Measurements from ENCODE around the gene PGA5. TPM values are rescaled to one million over a fixed set of nuclear protein-coding genes. Genes with fewer than 3 reads are reported as not detected.
A peak's percentile ranks its signal among the peaks of the same experiment; 100 is the strongest.

The PGA5 gene
- total RNA-seq, 6 experiments from 2014 or later = 0.20 to 1.00 TPM; not detected in 4

DNA sequence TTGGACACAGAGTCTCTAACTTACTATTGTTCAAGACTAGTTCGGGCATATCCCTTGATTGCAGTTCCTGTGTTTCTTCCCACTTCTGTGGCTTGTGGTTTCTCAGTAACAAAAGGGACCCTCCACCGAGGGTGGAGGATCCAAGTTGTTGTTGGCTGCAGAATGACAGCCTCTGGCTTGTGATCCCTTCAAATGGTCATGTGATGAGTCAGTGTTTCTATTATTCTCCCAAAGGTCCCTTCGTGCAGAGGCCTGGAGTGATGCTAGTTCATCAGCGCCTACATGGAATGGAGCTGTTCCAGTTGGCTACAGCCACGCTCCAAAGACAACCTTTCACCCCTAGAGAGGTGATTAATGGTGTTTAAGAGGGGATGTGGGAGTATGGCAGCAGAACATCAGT lies 56.8 kb downstream of the PGA5 start:
- peaks cover 6 to 33% (median 19%) of the 10 kb centered on the region in 4 donors for H3K36me3 ChIP-seq
- no peaks in the 10 kb centered on the region for H3K27me3 ChIP-seq
- peak overlapping the region in 1 of 3 donors; percentile 36 for H3K27ac ChIP-seq
- TF ChIP-seq, protein P1, sequence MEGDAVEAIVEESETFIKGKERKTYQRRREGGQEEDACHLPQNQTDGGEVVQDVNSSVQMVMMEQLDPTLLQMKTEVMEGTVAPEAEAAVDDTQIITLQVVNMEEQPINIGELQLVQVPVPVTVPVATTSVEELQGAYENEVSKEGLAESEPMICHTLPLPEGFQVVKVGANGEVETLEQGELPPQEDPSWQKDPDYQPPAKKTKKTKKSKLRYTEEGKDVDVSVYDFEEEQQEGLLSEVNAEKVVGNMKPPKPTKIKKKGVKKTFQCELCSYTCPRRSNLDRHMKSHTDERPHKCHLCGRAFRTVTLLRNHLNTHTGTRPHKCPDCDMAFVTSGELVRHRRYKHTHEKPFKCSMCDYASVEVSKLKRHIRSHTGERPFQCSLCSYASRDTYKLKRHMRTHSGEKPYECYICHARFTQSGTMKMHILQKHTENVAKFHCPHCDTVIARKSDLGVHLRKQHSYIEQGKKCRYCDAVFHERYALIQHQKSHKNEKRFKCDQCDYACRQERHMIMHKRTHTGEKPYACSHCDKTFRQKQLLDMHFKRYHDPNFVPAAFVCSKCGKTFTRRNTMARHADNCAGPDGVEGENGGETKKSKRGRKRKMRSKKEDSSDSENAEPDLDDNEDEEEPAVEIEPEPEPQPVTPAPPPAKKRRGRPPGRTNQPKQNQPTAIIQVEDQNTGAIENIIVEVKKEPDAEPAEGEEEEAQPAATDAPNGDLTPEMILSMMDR (IDR thresholded peaks at IDR 0.05) = no peak
- no peak overlapping the region for H3K4me3 ChIP-seq
- DNase-seq (peak in 1 of 3 donors; percentile 31), ATAC-seq (peak in 1 of 4 donors; percentile 42)
- H3K4me1 ChIP-seq = peaks cover 0 to 37% (median 0%) of the 10 kb centered on the region in 4 donors
- H3K9me3 ChIP-seq = no peaks in the 10 kb centered on the region
- 25% methylated on average over 5 of the region's 5 CpGs for WGBS (ENCODE audit: insufficient coverage, low coverage, low lambda C conversion rate, missing lambda C conversion rate)
- intact Hi-C loops (cut with DNase I) = no loop called here

- peaks cover 6 to 43% (median 20%) of the 10 kb centered on the region in 4 donors for H3K36me3 ChIP-seq
- peak; percentile 45 to 51 (median 48) for ATAC-seq
Observed at GRCh38 chr11:61298663-61299244, 57.8 kb downstream of the PGA5 start.

More at GRCh38 chr11:61298663-61299244, 57.8 kb downstream of the PGA5 start:
- Histone ChIP-seq H3K27me3 (no peaks in the 10 kb centered on the region), H3K4me3 (no peak overlapping the region), H3K9me3 (no peaks in the 10 kb centered on the region), H3K27ac (peak overlapping the region; percentile 20 to 40 (median 38)), H3K4me1 (peaks cover 0 to 33% (median 0%) of the 10 kb centered on the region in 4 donors)
- intact Hi-C loops (cut with DNase I) = no loop called here
- 33% methylated on average over 4 of the region's 4 CpGs for WGBS (ENCODE audit: insufficient coverage, low coverage, low lambda C conversion rate, missing lambda C conversion rate)
- DNase-seq = peak in 2 of 3 donors; percentile 32 to 56
- TF ChIP-seq POLR2A (IDR thresholded peaks at IDR 0.05) = no peak
- TF ChIP-seq, protein P1 (IDR thresholded peaks at IDR 0.05) = no peak

Other genes starting within 250 kb of the PGA5 start
- gene CD5, start 138.7 kb upstream of the PGA5 start, total RNA-seq = under 1 TPM; 0.12 to 0.56 (median 0.35) TPM
- gene VPS37C, start 79.7 kb upstream of the PGA5 start, total RNA-seq = 1 to 10 TPM; 4.6 to 7.6 (median 6.0) TPM
- under 1 TPM in 3 of 6 experiments, not detected in 3; 0.15 to 0.55 (median 0.23) TPM for gene PGA3, start 37.7 kb upstream of the PGA5 start, total RNA-seq
- 1 to 10 TPM in 1 of 6 experiments, under 1 TPM in 3, not detected in 2; 0.15 to 1.5 (median 0.52) TPM for gene PGA4, start 18.8 kb upstream of the PGA5 start, total RNA-seq
- gene VWCE, start 54.1 kb downstream of the PGA5 start, total RNA-seq = 10 to 100 TPM in 2 of 6 experiments, 1 to 10 TPM in 4; 2.3 to 37.1 (median 6.0) TPM
- 10 to 100 TPM; 70.9 to 94.5 (median 83.9) TPM for gene DDB1, start 91.9 kb downstream of the PGA5 start, total RNA-seq
- 100 to 1,000 TPM in 4 of 6 experiments, 10 to 100 TPM in 2; 36.6 to 216 (median 124) TPM for gene TKFC, start 92.1 kb downstream of the PGA5 start, total RNA-seq
- 10 to 100 TPM; 25.6 to 41.8 (median 35.2) TPM for gene CYB561A3, start 120.7 kb downstream of the PGA5 start, total RNA-seq
- 10 to 100 TPM; 18.2 to 41.0 (median 26.4) TPM for gene TMEM138, start 121.2 kb downstream of the PGA5 start, total RNA-seq
- gene TMEM216, start 151.4 kb downstream of the PGA5 start, total RNA-seq = 1 to 10 TPM; 1.7 to 3.9 (median 2.0) TPM
- 10 to 100 TPM; 16.7 to 52.0 (median 31.7) TPM for gene CPSF7, start 188.8 kb downstream of the PGA5 start, total RNA-seq
- gene SDHAF2, start 188.9 kb downstream of the PGA5 start, total RNA-seq = 10 to 100 TPM; 17.7 to 62.5 (median 23.3) TPM